Right lobe of liver (tissue), 4 donors: ENCODE results near the gene WSCD2.

ENCODE experiments used
- CTCF ChIP-seq, 4 donors: fragments of 200-600 bp in 3 of 4; fragments of 450-650 bp in 1 of 4; IDR thresholded peaks; one replicate each; pipeline versions ENCODE4 v1.5.1 to v1.8.0; 2016 to 2022; ENCODE audit warnings: antibody characterized with exemption in 4 of 4, mild to moderate bottlenecking in 2 of 4
- POLR2A ChIP-seq: fragments of 450-650 bp; IDR thresholded peaks from one replicate; pipeline ENCODE4 v1.6.1; 2017; ENCODE audit warnings: antibody characterized with exemption, mild to moderate bottlenecking
- donor health status: DM: no; HTN: no; CAD: no.
- donor health status: DM: no; HTN: no; CAD: no.
- donor health status: DM: no; HTN: yes; CAD: no.

GRCh38 chr12:108231109-108231905 is 102.2 kb downstream of the WSCD2 start:
- TF ChIP-seq CTCF (IDR thresholded peaks at IDR 0.05) (no peak), POLR2A (no peak)
